HG03575 (cell line): ENCODE results near the gene KIRREL3.

ENCODE experiments used
- ATAC-seq: cut with Tn5 transposase; IDR thresholded peaks from one replicate; pipeline ENCODE4 v1.9.1; 2021; ENCODE audit not compliant: unreplicated experiment, insufficient number of reproducible peaks, low FRiP score; ENCODE audit errors: extremely low read depth

Gene KIRREL3

DNA sequence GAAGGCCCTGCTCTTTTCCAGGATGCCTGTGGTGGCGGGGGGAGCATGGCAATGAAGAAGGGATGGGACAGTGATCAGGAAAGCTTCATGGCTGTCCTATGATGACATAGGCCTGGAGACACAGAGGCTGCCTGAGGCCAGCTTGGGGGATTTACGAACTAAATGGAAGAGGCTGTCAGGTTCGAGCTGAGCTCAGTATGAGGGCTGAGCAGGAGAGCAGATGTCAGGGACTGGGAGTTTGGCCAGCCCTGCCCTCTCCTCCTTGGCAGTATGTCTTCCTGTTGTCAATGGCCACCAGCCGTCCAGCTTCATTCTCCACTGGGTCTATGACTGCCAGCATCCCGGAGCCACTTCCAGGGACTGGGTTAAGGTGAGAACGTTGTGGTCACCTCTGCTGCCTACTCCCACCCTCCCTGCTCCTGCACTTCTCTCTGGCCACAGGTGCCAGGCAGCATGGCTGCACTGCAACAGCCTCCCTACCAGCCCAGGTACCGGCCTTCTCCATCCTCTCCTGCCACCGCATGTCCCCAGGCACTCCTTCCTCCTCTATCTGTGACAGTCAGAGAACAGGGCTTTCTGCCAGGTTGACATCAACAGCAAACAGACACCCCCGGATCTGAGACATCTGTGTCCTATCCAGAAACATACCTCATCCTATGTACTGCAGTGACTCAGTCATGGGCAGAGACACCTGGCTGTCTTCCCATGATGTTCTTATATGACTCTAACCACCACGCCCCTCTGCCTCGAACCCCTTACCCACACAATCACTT lies 75.1 kb downstream of the KIRREL3 start:
- no peak for ATAC-seq

DNA sequence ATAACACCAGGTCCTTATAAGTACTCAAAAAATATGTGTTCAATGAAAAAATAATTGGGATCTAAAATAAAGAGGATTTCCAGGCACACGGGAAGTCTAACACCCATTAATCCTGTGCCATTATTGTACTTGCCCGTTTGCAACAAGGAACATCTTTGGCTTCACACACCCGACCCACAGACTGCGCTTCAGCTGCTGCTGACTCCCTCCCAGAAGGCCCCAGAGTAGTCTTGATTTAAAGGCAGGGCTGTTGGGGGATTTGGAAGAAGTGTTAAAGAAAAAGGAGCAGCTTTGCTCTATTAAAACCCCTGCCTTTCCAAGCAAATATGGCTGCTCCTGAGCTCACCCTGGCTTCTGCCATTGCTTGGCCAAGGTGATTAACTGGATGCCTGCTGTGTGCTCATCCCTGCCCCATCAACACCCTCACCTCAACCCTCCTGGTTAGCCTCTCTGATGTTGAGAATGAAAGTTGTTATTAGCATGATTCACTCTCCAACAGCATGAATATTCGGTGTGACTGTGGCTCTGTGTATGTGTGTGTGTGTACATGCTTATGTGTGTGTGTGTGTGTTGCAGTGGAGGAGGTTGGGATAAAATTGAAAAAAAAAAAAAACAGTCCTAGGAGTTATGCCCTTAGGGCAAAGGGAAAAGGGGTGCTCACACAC lies 76.1 kb downstream of the KIRREL3 start:
- ATAC-seq = no peak

DNA sequence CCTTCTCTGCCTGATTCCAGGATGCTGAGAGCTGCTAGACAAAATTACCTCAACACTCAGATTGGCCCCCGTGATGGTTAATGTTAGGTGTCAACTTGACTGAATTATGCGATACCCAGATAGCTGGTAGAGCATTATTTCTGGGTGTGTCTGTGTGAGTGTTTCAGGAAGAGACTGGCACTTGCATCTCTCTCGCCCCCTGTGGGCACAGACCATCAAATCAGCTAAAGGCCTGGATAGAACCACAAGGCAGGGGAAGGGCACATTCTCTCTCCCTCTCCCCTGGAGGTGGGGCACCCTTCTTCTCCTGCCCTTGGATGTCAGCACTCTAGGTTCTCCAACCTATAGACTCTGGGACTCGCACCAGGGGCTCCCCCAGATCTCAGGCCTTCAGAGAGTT lies 79.7 kb downstream of the KIRREL3 start:
- ATAC-seq = no peak

DNA sequence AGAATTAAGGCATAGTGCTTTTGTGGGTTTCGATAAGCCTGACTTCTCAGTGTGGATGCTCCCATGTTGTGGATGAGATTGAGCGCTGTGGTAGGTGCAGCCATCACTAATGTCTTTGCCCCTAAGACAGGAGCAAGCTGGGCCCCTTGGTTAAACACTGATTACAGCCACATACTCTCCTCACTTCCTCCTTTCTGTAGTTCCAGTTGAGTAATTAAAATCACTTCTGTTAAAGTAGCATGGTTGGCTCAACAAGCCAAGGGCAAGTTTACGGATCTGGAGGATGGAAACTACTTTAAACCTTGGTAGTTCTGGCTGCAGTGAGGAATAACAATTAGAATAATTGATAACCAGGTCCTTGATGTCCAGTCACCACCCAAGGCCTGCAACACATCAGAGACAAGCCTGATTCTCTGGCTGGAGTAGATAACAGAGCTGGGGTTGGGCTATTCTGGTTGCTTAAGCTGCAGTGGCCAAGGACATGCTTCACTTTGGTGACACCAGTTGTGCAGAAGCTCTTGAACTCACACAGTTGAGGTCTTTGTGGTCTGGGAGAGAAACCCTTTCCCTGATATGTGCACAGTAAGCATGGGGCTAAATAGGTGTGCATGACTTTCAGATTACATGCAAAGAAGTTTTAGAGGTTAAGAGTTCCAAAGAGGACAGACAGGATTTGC lies 81.3 kb downstream of the KIRREL3 start:
- ATAC-seq = peak; percentile 30

DNA sequence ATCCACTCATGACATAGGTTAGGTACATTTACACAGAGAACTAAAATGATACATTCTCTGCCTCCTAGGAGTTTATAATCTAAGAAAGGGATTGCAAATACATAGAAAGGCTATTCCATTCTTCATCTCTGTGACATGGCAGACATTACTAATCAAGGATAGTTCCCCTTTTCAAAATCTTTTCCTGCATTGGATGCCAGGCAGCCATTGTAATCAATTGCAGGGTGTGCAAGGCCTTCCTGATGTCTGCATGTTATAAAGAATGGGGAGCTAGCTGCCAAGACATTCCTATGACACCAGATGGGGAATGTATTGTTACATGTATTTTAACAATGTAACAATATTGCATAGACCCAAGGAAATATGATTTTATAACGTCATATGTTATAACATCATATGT lies 82.0 kb downstream of the KIRREL3 start:
- no peak for ATAC-seq

DNA sequence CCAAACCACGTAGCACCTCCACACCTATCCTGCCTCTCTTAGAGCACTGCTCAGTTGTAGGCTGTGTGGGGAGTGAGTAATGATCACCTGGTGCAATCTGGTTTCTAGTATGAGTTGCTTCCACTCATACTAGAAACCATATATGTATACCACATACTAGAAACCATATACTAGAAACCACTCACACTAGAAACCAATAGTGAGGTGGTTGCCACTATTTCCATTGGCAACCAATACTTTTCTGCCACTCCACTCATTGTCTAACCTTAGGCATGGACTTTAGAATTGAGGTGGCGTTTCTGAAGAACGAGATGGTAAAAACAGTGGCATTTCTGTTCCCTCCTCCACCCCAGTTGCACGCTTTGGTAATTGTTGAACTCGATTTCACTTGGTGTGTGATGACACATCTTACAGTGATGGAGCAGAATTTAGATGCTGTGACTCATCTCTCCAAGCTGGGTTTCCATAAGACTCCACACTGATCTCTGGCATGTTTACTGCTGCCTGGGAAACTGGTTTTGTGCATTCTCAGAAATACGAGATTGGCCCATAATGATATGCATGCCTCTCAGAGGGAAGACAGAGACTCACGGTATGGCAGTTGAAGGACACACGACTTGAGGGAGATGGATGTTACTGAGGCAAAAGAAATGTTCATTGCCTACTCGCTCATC lies 82.9 kb downstream of the KIRREL3 start:
- peak; percentile 95 for ATAC-seq

DNA sequence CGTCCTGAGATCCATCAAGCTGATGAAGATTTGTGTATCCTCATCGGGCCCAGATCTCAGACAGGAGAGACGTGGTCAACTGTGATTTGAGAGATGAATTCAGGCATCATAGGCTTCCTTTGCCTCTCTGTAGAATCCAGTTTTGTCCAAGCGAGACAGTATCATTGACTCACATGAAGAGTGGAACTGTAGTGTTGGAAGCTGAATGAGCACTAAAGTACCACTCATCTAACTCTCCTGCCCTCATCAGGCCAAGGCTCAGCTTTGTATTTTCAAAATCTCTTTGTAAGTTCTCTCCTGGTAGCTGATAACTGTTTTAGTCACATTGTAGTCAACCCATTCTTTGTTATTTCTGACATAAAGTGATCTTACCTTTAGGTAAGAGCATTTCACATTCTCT lies 85.1 kb downstream of the KIRREL3 start:
- no peak for ATAC-seq

DNA sequence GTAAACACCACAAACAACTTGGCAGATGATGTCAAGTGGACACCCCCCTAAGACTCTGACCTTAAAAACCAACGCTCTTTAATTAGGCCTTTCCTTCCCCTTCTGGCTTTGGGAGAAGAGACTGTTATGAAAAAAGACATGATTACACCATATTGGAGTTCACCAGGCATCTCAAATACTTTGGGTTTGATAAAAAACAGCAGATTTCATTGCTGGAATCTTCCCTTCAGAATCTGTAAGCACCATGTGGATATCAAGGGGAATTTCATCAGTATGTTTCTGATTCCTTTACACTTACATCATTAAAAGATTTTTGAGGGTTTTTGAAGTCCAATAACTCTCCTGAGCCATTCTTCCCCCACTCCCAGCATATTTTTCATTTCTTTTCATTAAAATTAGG lies 85.6 kb downstream of the KIRREL3 start:
- no peak for ATAC-seq

DNA sequence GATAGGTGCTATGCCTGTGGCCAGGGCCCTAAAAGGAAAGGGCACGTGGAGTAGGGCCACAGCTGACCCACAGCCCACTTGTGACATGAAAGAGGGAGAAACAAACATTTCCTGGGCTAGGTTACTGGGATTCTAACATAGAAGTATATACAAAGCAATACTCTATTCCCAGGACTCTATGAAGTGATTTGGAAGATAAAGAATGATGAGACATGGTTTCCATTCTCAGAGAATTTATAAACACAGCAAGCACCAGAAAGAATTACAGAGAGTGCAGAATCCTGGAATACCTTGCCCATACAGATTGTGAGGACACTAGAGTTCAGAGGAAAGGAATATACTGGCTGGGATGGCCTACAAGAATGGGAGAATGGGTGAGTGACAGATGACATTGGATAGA lies 86.4 kb downstream of the KIRREL3 start:
- ATAC-seq = no peak

DNA sequence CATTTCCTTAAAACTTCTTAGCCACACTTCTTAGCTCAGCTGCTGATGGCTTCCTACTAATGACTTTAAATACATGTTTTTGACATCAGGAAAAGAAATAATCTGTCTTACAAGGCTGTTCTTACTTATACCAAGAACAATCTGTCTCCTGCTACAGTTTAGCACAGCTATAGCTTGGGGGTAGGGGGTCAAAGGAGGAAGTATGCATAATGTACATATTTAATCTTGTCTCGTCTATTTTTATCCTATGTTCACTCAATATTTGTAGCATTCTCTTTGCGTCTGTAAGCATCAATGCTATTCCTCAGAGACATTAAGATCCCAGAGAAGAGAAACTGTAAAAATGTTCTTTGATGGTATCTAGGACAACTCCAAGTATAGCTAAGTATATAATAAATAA lies 96.0 kb downstream of the KIRREL3 start:
- ATAC-seq = no peak

DNA sequence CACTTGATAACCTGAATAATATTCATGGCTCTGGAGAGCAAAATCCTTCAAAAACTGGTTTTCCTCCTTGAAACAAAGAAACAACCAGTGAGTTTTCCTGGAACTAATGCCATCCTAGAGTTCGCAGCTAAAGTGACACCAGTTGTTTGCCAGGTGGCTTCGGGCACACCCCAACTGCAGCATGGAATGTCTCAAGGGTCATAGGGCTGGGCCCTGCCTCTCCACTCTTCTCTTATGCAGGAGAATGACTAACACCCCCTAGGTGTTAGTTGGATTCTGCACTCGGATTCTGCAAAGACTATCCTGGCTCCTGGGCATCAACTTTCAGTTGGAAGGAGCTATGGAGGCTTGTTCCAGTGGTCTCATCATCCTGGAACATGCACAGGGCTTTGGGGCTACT lies 98.8 kb downstream of the KIRREL3 start:
- ATAC-seq = no peak

DNA sequence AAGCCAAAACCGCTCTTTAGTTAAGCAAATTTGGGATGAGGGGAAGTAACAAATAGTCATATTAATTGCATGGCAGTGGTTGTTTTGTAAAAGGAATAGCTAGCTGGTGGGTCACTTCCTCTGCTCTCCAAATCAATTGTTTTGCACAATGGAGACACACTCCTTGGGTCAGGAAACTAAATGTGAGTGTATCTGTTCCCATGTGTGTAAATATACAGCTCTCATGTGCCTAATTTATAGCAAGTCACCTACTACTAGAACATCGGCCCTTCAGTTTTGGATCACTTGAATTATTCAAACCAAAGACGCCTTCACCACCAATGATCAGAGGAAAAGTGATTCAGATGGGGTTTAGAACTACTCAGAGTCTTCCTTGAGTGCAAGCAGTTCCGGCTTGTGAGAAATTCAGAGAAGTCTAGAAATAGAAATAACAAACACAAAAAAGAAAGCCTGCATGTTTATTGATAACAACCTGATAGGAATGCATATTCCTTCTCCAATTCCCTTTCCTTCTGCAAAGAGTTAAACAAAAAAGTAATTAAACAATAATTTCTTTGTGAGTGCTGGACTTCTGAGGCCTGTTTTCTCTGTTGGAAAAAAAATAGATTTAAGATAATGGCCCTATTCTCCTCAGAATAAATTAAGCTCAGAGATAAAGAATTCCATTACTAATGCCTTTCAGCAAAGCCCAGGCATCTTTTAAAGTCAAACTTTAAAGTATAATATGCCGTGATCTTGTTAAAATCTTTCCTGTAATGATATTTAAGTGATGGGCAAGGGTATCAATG lies 100.4 kb downstream of the KIRREL3 start:
- no peak for ATAC-seq

DNA sequence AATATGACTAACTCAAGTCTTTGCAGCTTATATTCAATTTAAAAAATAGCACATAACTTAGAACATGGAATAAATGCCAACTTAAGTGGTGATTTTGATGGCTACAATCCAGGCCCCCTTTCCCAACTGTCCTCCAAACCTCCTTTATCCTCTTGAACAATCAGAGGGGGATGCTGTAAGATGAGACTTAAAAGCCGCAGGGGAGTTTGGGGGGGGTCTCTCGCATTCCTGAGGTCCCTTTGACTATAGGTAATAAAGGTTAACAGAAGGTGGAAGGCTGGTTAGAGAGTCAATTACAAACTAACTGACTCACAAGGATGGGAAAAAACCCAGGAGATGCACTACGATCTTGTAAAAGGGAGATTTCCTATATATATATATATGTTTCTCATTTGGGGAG lies 101.8 kb downstream of the KIRREL3 start:
- no peak for ATAC-seq

DNA sequence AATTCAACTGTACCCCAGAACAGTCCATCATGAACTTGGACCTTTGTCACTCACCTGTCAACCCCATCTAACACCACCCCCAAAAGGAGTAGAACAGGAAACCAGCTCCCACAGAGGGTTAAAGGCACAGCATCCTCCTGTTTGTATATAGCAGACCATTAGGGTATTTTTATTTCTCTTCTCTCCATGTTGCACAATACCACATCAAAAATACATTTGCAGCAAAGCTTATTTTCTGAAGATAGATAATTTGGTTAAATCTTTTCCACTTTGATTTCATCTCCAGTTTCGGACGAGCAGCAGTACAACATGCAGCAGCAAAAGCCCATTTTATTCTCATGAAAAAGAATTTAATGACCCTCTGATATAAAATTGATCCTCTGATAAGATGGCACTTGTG lies 103.1 kb downstream of the KIRREL3 start:
- no peak for ATAC-seq

DNA sequence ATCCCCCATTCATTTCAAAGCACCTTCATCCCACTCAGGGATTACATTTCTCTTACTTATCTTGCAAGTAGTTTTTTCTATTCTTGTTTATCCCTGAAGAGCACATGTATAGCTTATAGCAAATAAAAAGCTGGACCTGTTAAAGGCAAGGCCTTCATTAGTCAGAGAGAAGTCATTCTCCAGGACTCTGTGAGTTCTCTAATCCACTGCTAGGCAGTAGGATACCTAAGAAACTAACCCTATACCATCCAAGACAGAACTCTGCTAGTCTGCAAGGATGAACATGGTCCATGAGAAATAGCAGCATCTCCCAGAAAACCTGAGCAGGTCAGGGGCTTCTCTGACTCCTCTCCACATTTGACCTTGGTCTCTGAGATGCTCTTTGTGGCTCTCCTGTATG lies 104.5 kb downstream of the KIRREL3 start:
- no peak for ATAC-seq

DNA sequence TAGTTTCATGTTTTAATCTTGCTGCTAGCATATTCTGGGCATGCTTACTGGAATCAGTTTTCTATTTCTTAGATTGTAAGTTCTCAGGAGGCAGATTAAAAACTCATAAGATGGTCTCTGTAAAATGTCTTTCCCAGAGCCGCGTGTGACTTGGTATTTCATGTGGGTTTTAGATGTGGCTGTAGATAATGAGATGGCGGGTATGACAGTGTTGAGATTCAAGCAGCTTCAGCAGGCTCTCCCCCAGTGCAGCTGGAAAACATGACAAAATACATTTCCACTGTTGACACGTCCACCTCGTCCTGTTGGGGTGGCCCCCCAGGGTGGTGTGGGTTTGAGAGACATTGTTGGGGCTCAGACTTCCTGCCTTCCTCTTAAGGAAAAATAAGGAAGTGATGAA lies 106.8 kb downstream of the KIRREL3 start:
- no peak for ATAC-seq

DNA sequence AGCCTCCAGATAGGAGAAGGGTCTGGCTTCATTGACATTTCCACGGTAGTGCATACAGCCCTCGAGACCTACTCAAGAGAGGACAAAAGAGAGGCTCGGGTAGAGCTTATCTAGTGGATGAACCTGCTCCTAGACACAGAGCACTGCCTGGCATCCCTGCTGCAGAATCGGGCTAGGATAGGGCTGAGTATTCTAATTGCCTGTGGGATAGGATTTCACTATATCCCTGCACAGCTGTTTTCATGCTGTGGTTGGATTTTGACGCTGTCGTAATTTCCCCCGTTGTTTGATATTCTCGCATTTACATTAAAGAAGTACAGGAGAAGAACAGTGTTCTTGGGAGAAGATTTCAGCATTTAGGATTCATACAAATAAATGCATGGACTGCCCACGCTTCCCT lies 107.8 kb downstream of the KIRREL3 start:
- no peak for ATAC-seq

DNA sequence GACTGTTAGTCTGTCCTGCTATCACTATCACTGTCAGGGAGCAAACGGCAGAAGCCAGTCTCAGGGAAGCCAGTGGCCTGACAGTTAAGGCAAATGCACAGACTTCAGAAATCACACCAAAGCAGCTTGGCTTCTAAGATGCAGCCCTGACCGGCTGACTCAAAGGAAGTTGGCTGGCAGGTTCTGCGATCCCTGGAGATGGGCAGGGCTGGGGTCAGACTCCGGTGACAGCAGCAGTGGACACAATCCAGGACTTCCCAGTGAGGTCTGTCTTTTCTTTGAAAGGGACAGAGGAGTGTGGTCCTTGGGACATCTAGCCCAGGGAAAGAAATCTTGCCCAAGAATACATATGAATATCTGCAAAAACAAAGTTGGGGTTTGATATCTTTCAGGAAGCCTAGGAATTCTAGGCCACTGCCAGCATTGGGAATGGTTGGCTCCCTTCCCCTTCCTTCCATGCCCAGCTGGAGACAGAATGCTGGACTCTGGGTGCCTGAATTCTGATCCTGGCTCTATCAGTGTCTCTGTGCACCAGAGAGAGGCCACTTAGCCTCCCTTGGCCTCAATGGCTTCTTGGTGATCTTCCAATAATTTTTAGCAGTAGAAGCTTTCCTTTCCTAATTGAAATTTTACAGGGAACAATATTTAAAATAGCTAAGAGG lies 108.9 kb downstream of the KIRREL3 start:
- no peak for ATAC-seq

DNA sequence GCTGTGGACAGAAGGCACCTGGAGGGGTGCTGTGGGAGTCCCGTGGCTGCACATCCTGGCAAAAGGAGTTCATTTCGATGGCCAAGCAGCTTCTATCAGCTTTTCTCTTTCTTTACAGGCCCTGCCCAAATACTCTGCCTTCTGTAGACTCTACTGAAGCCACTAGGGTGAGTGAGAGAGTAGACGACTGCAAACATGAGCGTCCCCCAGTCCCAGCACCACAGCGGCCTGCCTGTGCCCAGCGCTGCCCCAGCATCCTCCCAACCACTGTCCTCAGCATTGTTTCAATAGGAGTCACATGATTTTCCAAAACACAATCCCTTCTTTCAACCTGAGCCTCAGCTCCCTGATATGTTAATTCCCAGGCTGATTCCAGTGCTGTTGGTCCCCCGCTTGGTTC lies 110.0 kb downstream of the KIRREL3 start:
- ATAC-seq = no peak
